DMS153 (cell line): ENCODE data around the gene CHST11.

ENCODE experiments used
- DNase-seq: peaks from one replicate; lab custom pipeline; 2025; lab: John Stamatoyannopoulos, UW

CHST11 gene

GRCh38 chr12:104809251-104809650 lies 352.5 kb downstream of the CHST11 start:
- DNase-seq: no peak

GRCh38 chr12:104809706-104810385 lies 353.1 kb downstream of the CHST11 start:
- DNase-seq: no peak
